Gastrocnemius medialis (tissue), 4 donors: ENCODE data around the gene PRR5L.

Source experiments
- POLR2A ChIP-seq, 2 donors: fragments of 450-650 bp; IDR thresholded peaks; one replicate each; pipeline ENCODE4 v1.6.1; 2017; ENCODE audit warnings: antibody characterized with exemption in 2 of 2, mild to moderate bottlenecking in 2 of 2, moderate library complexity in 2 of 2
- TF ChIP-seq, protein P1 (sequence below), 5 experiments: fragments of 450-650 bp in 3 of 5; fragments of 200-600 bp in 2 of 5; sonication (generic) in 2 of 5; IDR thresholded peaks in 4 of 5; conservative IDR thresholded peaks in 1 of 5; 1 replicate in 4 of 5; 2 replicates in 1 of 5; pipeline ENCODE4 v1.5.1; 2016 to 2019; ENCODE audit warnings: antibody characterized with exemption in 5 of 5, mild to moderate bottlenecking in 3 of 5, moderate library complexity in 3 of 5

DNA sequence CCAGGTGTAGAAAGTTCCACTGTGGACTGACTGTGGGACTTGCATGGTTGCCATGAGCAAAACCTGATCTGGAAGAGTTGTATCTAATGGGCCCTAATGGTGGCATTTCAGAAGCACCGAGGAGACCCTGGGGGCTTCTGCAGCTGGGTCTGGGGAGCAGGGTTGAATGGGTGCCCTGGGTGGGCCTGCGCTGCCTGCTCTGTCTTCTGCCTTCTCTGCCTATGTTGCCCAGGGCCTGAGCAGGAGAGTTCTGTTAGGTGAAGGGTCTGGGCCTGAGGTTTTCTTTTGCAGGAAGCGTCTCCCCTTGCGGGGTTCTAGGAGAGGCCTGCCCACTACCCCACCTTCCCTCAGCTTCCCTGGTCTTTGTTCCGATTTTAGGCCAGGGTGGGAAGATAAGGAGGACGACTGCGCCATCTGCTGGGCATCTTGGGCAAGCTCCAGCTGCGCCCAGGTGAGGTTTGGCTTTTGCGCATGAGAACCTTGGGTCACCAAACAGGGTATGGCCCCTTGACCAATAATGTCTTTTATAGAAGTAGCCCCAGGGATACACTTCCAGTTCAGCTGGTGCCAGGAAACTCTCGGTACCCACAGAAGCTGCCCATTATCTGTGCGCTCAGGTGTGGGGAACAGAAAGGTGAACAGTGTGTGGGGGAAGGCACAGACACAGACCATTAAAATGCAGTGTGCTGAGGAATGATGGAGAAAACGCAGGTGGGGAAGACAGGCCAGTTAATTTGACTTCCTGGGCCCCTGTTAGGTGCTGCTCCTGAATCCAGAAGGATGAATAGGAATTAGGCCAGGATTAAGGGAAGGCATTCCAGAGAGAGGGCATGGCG is 30.1 kb upstream of the PRR5L start:
- TF ChIP-seq, protein P1, sequence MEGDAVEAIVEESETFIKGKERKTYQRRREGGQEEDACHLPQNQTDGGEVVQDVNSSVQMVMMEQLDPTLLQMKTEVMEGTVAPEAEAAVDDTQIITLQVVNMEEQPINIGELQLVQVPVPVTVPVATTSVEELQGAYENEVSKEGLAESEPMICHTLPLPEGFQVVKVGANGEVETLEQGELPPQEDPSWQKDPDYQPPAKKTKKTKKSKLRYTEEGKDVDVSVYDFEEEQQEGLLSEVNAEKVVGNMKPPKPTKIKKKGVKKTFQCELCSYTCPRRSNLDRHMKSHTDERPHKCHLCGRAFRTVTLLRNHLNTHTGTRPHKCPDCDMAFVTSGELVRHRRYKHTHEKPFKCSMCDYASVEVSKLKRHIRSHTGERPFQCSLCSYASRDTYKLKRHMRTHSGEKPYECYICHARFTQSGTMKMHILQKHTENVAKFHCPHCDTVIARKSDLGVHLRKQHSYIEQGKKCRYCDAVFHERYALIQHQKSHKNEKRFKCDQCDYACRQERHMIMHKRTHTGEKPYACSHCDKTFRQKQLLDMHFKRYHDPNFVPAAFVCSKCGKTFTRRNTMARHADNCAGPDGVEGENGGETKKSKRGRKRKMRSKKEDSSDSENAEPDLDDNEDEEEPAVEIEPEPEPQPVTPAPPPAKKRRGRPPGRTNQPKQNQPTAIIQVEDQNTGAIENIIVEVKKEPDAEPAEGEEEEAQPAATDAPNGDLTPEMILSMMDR (IDR thresholded peaks at IDR 0.05 in 4 of 5, conservative IDR thresholded peaks at IDR 0.05 in 1 of 5): peak; percentile 52 to 83 (median 77)
- TF ChIP-seq POLR2A (IDR thresholded peaks at IDR 0.05): no peak
